CD14-positive monocyte (primary cell): ENCODE data around the gene ARID1B. TPM values are rescaled to one million over a fixed set of nuclear protein-coding genes. Genes with fewer than 3 reads are reported as not detected.

Source experiments
- DNase-seq, 3 donors: peaks; one replicate each; pipeline ENCODE4 v3.0.0-alpha.2; 2011 to 2022
- H2AFZ ChIP-seq: 2 replicates; pipeline ENCODE4 v1.6.0; 2012; ENCODE audit warnings: mild to moderate bottlenecking, low read depth, low read length, inconsistent platforms; ENCODE audit not compliant: insufficient read depth, poor library complexity, severe bottlenecking
- H3K27ac ChIP-seq, 2 donors: 1 replicate in 1 of 2; 2 replicates in 1 of 2; pipeline ENCODE4 v1.5.1; 2012 to 2013; ENCODE audit warnings: low read length in 2 of 2, control low read depth in 1 of 2, inconsistent platforms in 1 of 2, low read depth in 1 of 2, mild to moderate bottlenecking in 1 of 2
- H3K27me3 ChIP-seq, 2 donors: one replicate each; pipeline versions ENCODE4 v1.6.0 to v1.6.1; 2011 to 2013; ENCODE audit warnings: low read length in 2 of 2; ENCODE audit not compliant: control insufficient read depth in 2 of 2, insufficient read depth in 2 of 2
- H3K36me3 ChIP-seq, 2 donors: replicated peaks in 1 of 2; 1 replicate in 1 of 2; 2 replicates in 1 of 2; pipeline versions ENCODE4 v1.5.1 to v1.6.1; 2012 to 2013; ENCODE audit warnings: low read length in 2 of 2, control low read depth in 1 of 2, inconsistent platforms in 1 of 2, mild to moderate bottlenecking in 1 of 2; ENCODE audit not compliant: insufficient read depth in 2 of 2, control insufficient read depth in 1 of 2
- H3K4me1 ChIP-seq, 2 donors: 1 replicate in 1 of 2; 2 replicates in 1 of 2; pipeline versions ENCODE4 v1.5.1 to v1.6.1; 2012 to 2013; ENCODE audit warnings: low read length in 2 of 2, control low read depth in 1 of 2, inconsistent platforms in 1 of 2, mild to moderate bottlenecking in 1 of 2, moderate library complexity in 1 of 2; ENCODE audit not compliant: insufficient read depth in 2 of 2, control insufficient read depth in 1 of 2
- H3K4me2 ChIP-seq: replicated peaks from 2 replicates; pipeline ENCODE3; 2012; ENCODE audit warnings: low read length, moderate library complexity, mild to moderate bottlenecking; ENCODE audit not compliant: poor library complexity, severe bottlenecking; ENCODE audit errors: extremely low read depth
- H3K4me3 ChIP-seq, 3 experiments: fragments of 200-600 bp in 1 of 3; sonication (generic) in 1 of 3; replicated peaks in 1 of 3; 1 replicate in 2 of 3; 2 replicates in 1 of 3; pipeline ENCODE4 v1.5.1; 2011 to 2013; ENCODE audit warnings: low read length in 3 of 3, mild to moderate bottlenecking in 3 of 3, control low read depth in 2 of 3, low read depth in 2 of 3, inconsistent platforms in 1 of 3, moderate library complexity in 1 of 3
- H3K79me2 ChIP-seq: 2 replicates; pipeline ENCODE4 v1.6.0; 2012; ENCODE audit warnings: mild to moderate bottlenecking, control low read depth, inconsistent platforms, low read length, moderate library complexity; ENCODE audit not compliant: insufficient read depth
- H3K9ac ChIP-seq: 2 replicates; pipeline ENCODE4 v1.6.0; 2017; ENCODE audit warnings: low read length, mild to moderate bottlenecking; ENCODE audit not compliant: insufficient read depth, poor library complexity, severe bottlenecking
- H3K9me3 ChIP-seq, 2 donors: replicated peaks in 1 of 2; 1 replicate in 1 of 2; 2 replicates in 1 of 2; pipeline versions ENCODE4 v1.5.1 to v1.6.1; 2012 to 2013; ENCODE audit warnings: low read length in 2 of 2, control low read depth in 1 of 2; ENCODE audit not compliant: control insufficient read depth in 1 of 2, insufficient read depth in 1 of 2
- H4K20me1 ChIP-seq: 2 replicates; pipeline ENCODE4 v1.6.0; 2012; ENCODE audit warnings: mild to moderate bottlenecking, low read length, control low read depth, moderate library complexity; ENCODE audit not compliant: insufficient read depth
- H3K27ac Mint-ChIP-seq, 7 donors: one replicate each; pipeline ENCODE4 v1.8.0; 2020; ENCODE audit warnings: mild to moderate bottlenecking in 7 of 7, mixed read lengths in 7 of 7, moderate library complexity in 6 of 7, inconsistent platforms in 2 of 7
- H3K27me3 Mint-ChIP-seq, 3 donors: one replicate each; pipeline ENCODE4 v1.8.0; 2021 to 2022; ENCODE audit warnings: low read depth in 3 of 3, mild to moderate bottlenecking in 3 of 3, mixed read lengths in 3 of 3, moderate library complexity in 3 of 3, inconsistent platforms in 1 of 3
- H3K36me3 Mint-ChIP-seq, 2 donors: one replicate each; pipeline ENCODE4 v1.8.0; 2020; ENCODE audit warnings: mixed read lengths in 2 of 2, inconsistent platforms in 1 of 2, mild to moderate bottlenecking in 1 of 2
- H3K4me1 Mint-ChIP-seq: one replicate; pipeline ENCODE4 v1.8.0; 2020; ENCODE audit warnings: mild to moderate bottlenecking, mixed read lengths
- H3K4me3 Mint-ChIP-seq, 2 donors: one replicate each; pipeline ENCODE4 v1.8.0; 2020; ENCODE audit warnings: mild to moderate bottlenecking in 2 of 2, mixed read lengths in 2 of 2, moderate library complexity in 1 of 2
- H3K9me3 Mint-ChIP-seq, 7 donors: one replicate each; pipeline ENCODE4 v1.8.0; 2020 to 2022; ENCODE audit warnings: mixed read lengths in 7 of 7, mild to moderate bottlenecking in 6 of 7, moderate library complexity in 6 of 7, inconsistent platforms in 2 of 7
- WGBS: methylation state at CpG from one replicate; pipeline ENCODE4 v1.1.5; 2013; ENCODE audit warnings: missing lambda C conversion rate; ENCODE audit not compliant: insufficient coverage; 5-methylcytosine and 5-hydroxymethylcytosine counted together
- intact Hi-C, 2 donors: fragments of 100-400 bp; cut with micrococcal nuclease; formaldehyde crosslinking; loops; one replicate each; pipeline versions ENCODE4 v1.15.0 to v1.15.1; 2023
- polyA plus RNA-seq, 3 donors: library from polyadenylated mRNA; depleted of rRNA in 1 of 3; unstranded in 2 of 3; stranded (reverse) in 1 of 3; fragments of 300-500 nt in 2 of 3; fragments of >200 nt in 1 of 3; fragmentation: Illumina TruSeq in 2 of 3; gene quantifications; 1 replicate in 2 of 3; 2 replicates in 1 of 3; pipeline ENCODE4 v1.2.3, GENCODE V29; 2012 to 2021
- TF ChIP-seq, protein P1 (sequence below): fragments of 200-600 bp; IDR thresholded peaks from one replicate; pipeline ENCODE4 v1.8.0; 2022; ENCODE audit warnings: antibody characterized with exemption, mild to moderate bottlenecking

Gene ARID1B
- polyA plus RNA-seq, 3 donors = 3.2 to 22.1 (median 3.8) TPM

DNA sequence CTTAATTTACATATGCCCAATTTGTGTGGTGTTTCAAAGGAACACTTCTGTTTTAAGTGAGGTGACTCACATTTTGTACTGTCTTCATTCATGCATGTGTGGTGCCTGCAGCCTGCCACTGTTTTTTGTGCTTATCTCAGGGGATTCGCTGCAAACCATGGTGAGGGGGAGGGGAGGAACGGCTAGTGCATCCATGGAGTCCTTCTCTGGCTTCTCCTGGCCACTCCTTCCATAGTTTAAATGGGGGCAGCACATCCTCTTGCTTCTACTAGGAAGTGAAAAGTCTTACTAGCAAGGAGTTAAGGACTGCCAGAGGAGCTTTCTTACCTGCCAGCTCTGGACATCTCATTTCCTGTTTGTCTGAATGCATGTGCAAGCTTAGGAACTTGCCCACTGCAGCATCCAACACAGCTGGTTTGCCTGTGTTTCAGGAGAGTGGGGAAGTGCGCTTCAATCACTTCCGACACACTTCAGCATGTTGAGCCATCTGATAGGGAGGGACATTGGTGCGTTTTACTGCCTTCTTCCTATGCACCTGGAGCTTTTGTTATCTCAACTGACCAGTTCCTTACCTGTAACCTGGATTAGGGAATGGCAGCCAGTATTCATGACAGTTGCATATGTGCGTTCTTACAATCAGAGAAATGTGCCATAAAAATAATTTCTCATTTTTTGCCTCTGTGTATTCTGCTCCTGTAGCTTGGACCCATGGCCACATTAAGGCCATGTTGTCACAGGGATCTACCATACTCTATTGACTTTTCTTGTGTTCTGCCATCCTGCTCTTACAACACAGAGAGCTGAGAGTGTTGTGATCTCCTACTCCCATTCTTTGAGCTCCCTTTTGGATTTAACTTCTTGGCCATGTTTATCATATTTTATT is 211.3 kb downstream of the ARID1B start:
- H3K4me1 ChIP-seq = peaks cover 22 to 29% of the 10 kb centered on the region in 2 donors
- intact Hi-C loops = no loop called here
- Mint-ChIP-seq H3K36me3 (peaks cover 0 to 2% of the 10 kb centered on the region in 2 donors), H3K27me3 (peaks cover 0 to 2% (median 2%) of the 10 kb centered on the region in 3 donors), H3K9me3 (no peaks in the 10 kb centered on the region), H3K4me1 (peaks cover 49% of the 10 kb centered on the region), H3K4me3 (no peak overlapping the region), H3K27ac (peak overlapping the region in 2 of 7 donors; percentile 48 to 69)
- H3K79me2 ChIP-seq = peaks cover 95% of the 10 kb centered on the region
- peaks cover 100% of the 10 kb centered on the region for H4K20me1 ChIP-seq
- TF ChIP-seq, protein P1, sequence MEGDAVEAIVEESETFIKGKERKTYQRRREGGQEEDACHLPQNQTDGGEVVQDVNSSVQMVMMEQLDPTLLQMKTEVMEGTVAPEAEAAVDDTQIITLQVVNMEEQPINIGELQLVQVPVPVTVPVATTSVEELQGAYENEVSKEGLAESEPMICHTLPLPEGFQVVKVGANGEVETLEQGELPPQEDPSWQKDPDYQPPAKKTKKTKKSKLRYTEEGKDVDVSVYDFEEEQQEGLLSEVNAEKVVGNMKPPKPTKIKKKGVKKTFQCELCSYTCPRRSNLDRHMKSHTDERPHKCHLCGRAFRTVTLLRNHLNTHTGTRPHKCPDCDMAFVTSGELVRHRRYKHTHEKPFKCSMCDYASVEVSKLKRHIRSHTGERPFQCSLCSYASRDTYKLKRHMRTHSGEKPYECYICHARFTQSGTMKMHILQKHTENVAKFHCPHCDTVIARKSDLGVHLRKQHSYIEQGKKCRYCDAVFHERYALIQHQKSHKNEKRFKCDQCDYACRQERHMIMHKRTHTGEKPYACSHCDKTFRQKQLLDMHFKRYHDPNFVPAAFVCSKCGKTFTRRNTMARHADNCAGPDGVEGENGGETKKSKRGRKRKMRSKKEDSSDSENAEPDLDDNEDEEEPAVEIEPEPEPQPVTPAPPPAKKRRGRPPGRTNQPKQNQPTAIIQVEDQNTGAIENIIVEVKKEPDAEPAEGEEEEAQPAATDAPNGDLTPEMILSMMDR = no peak
- 27% methylated on average over 4 of the region's 6 CpGs for WGBS
- no peaks in the 10 kb centered on the region for H3K27me3 ChIP-seq
- no peaks in the 10 kb centered on the region for H3K9me3 ChIP-seq
- no peak overlapping the region for H3K4me3 ChIP-seq
- H2AFZ ChIP-seq = no peak overlapping the region
- DNase-seq = no peak
- H3K36me3 ChIP-seq = no peaks in the 10 kb centered on the region
- H3K9ac ChIP-seq = no peak overlapping the region
- H3K4me2 ChIP-seq = no peak overlapping the region
- no peak overlapping the region for H3K27ac ChIP-seq

DNA sequence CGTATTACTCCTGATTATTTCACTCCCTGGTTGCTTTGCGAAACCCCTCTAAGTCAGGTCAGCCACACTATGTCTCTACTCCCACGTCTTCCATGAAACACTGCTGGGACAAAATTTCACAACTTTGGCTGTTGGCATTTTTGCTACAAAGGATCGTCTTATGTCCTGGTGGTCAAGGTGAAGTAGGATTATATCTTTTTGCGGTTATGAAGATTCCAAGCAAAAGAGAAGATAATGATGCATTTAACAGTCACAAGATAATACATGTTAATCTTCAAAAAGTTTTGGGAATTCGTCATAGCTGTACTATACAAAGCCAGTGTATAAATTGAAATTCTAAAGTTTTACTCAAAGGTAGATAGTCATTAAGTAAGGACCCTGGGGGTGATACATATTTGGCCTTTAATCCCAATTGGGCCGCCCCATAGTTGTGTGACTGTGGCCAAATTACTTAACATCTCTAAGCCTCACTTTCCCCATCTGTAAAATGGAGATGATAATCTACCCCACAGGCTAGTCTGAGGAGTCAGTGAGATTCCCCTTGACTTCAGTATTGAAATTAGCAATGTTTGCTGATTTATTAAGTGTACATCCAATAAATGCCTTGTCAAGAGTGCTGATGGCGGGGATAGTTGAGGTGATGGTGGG is 212.1 kb downstream of the ARID1B start:
- WGBS = 100% methylated on average over 2 of the region's 8 CpGs
- no peaks in the 10 kb centered on the region for H3K9me3 ChIP-seq
- no peak overlapping the region for H3K4me2 ChIP-seq
- no peak overlapping the region for H3K4me3 ChIP-seq
- H3K4me1 Mint-ChIP-seq = peaks cover 47% of the 10 kb centered on the region
- no peak overlapping the region for H3K27ac ChIP-seq
- H3K79me2 ChIP-seq = peaks cover 95% of the 10 kb centered on the region
- DNase-seq = no peak
- peaks cover 0 to 2% of the 10 kb centered on the region in 2 donors for H3K36me3 Mint-ChIP-seq
- peaks cover 19 to 29% of the 10 kb centered on the region in 2 donors for H3K4me1 ChIP-seq
- H2AFZ ChIP-seq = no peak overlapping the region
- TF ChIP-seq, protein P1 = no peak
- H3K27me3 ChIP-seq = no peaks in the 10 kb centered on the region
- intact Hi-C loops = no loop called here
- no peaks in the 10 kb centered on the region for H3K9me3 Mint-ChIP-seq
- peak overlapping the region in 1 of 7 donors; percentile 48 for H3K27ac Mint-ChIP-seq
- no peaks in the 10 kb centered on the region for H3K36me3 ChIP-seq
- H3K9ac ChIP-seq = no peak overlapping the region
- no peak overlapping the region for H3K4me3 Mint-ChIP-seq
- peaks cover 100% of the 10 kb centered on the region for H4K20me1 ChIP-seq
- peaks cover 0 to 2% (median 2%) of the 10 kb centered on the region in 3 donors for H3K27me3 Mint-ChIP-seq
